Keratinocyte (primary cell): ENCODE measurements around the gene CCR7.

Experiments
- CTCF ChIP-seq, 3 experiments: IDR thresholded peaks in 1 of 3; conservative IDR thresholded peaks in 1 of 3; optimal IDR thresholded peaks in 1 of 3; 2 replicates in 2 of 3; 3 replicates in 1 of 3; pipeline versions ENCODE3 to v1.5.1; 2011; ENCODE audit warnings: low read length in 3 of 3, mild to moderate bottlenecking in 3 of 3, moderate library complexity in 2 of 3, control low read depth in 1 of 3, inconsistent platforms in 1 of 3; ENCODE audit not compliant: insufficient read depth in 2 of 3; ENCODE audit errors: extremely low read depth in 1 of 3
- EZH2 ChIP-seq: IDR thresholded peaks from one replicate; pipeline ENCODE4 v1.6.1; 2012; ENCODE audit warnings: inconsistent platforms, mild to moderate bottlenecking, low read length, moderate library complexity

GRCh38 chr17:40516581-40517285, 48.5 kb downstream of the CCR7 start:
- TF ChIP-seq EZH2 (no peak), CTCF (optimal IDR thresholded peaks at IDR 0.05 in 1 of 3, IDR thresholded peaks at IDR 0.05 in 1 of 3, conservative IDR thresholded peaks at IDR 0.05 in 1 of 3; ENCODE audit: extremely low read depth in 1 of 3, insufficient read depth in 2 of 3, low read length in 3 of 3) (no peak)
